ENCODE results near the gene ERC2. TPM values are rescaled to one million over a fixed set of nuclear protein-coding genes. Genes with fewer than 3 reads are reported as not detected.

Gene ERC2
- total RNA-seq, 3 donors from 2014 or later (not counting 1 experiment from before 2014, with no cell fraction given) = not detected

GRCh38 chr3:56260262-56260661 lies 208.0 kb downstream of the ERC2 start:
- no peak overlapping the region for H3K27ac ChIP-seq (ENCODE audit: low read length)
- H3K36me3 Mint-ChIP-seq = no peaks in the 10 kb centered on the region
- TF ChIP-seq, protein P1, sequence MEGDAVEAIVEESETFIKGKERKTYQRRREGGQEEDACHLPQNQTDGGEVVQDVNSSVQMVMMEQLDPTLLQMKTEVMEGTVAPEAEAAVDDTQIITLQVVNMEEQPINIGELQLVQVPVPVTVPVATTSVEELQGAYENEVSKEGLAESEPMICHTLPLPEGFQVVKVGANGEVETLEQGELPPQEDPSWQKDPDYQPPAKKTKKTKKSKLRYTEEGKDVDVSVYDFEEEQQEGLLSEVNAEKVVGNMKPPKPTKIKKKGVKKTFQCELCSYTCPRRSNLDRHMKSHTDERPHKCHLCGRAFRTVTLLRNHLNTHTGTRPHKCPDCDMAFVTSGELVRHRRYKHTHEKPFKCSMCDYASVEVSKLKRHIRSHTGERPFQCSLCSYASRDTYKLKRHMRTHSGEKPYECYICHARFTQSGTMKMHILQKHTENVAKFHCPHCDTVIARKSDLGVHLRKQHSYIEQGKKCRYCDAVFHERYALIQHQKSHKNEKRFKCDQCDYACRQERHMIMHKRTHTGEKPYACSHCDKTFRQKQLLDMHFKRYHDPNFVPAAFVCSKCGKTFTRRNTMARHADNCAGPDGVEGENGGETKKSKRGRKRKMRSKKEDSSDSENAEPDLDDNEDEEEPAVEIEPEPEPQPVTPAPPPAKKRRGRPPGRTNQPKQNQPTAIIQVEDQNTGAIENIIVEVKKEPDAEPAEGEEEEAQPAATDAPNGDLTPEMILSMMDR (IDR thresholded peaks at IDR 0.05) = no peak
- no peak overlapping the region for H3K4me3 Mint-ChIP-seq
- H3K27me3 ChIP-seq (ENCODE audit: control insufficient read depth, insufficient read depth, low read length) = peaks cover 2% of the 10 kb centered on the region
- no peak for DNase-seq
- H3K4me3 ChIP-seq (ENCODE audit: low read length) = no peak overlapping the region
- no peak for ATAC-seq
- no peaks in the 10 kb centered on the region for H3K9me3 ChIP-seq (ENCODE audit: control insufficient read depth, insufficient read depth, low read length)
- H3K27ac Mint-ChIP-seq = no peak overlapping the region
- no peaks in the 10 kb centered on the region for H3K4me1 Mint-ChIP-seq
- peaks cover 8 to 36% of the 10 kb centered on the region in 2 donors for H3K27me3 Mint-ChIP-seq (ENCODE audit: low read depth in 2 of 2)
- no peaks in the 10 kb centered on the region for H3K4me1 ChIP-seq (ENCODE audit: control insufficient read depth, insufficient read depth, low read length)
- no peaks in the 10 kb centered on the region for H3K36me3 ChIP-seq (ENCODE audit: control insufficient read depth, insufficient read depth, low read length)
- intact Hi-C loops (cut with micrococcal nuclease) = no loop called here
- peaks cover 0 to 6% of the 10 kb centered on the region in 2 donors for H3K9me3 Mint-ChIP-seq
- WGBS (ENCODE audit: insufficient coverage) = 85% methylated on average over 5 of the region's 5 CpGs

DNA sequence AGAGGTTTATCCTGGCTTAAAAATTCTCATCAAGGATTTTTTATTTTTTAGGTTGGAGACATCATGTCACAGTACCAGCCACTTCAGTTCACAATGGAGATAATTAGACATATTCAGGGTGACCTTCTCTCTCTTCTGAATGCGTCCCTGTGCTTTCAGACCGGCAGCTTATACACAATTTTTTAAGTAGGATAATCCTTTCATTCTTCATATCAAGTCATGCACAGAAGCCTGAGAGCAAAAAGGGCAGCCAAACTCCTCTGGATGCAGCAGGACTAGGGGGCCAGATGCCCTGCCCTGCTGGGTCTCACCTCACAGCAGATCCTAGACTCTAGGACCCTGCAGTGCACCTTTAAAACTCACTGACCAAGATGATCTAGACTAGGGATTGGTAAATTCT lies 210.4 kb downstream of the ERC2 start:
- Mint-ChIP-seq H3K27ac (no peak overlapping the region), H3K4me1 (no peaks in the 10 kb centered on the region), H3K27me3 (ENCODE audit: low read depth in 2 of 2) (peaks cover 11 to 27% of the 10 kb centered on the region in 2 donors), H3K4me3 (no peak overlapping the region), H3K9me3 (peaks cover 0 to 3% of the 10 kb centered on the region in 2 donors), H3K36me3 (no peaks in the 10 kb centered on the region)
- Histone ChIP-seq H3K4me3 (ENCODE audit: low read length) (no peak overlapping the region), H3K9me3 (ENCODE audit: control insufficient read depth, insufficient read depth, low read length) (no peaks in the 10 kb centered on the region), H3K27ac (ENCODE audit: low read length) (no peak overlapping the region), H3K4me1 (ENCODE audit: control insufficient read depth, insufficient read depth, low read length) (no peaks in the 10 kb centered on the region), H3K36me3 (ENCODE audit: control insufficient read depth, insufficient read depth, low read length) (no peaks in the 10 kb centered on the region), H3K27me3 (ENCODE audit: control insufficient read depth, insufficient read depth, low read length) (peaks cover 2% of the 10 kb centered on the region)
- intact Hi-C loops (cut with micrococcal nuclease) = no loop called here
- DNase-seq = no peak
- TF ChIP-seq, protein P1 (IDR thresholded peaks at IDR 0.05) = no peak
- 95% methylated on average over 2 of the region's 2 CpGs for WGBS (ENCODE audit: insufficient coverage)
- ATAC-seq = no peak

DNA sequence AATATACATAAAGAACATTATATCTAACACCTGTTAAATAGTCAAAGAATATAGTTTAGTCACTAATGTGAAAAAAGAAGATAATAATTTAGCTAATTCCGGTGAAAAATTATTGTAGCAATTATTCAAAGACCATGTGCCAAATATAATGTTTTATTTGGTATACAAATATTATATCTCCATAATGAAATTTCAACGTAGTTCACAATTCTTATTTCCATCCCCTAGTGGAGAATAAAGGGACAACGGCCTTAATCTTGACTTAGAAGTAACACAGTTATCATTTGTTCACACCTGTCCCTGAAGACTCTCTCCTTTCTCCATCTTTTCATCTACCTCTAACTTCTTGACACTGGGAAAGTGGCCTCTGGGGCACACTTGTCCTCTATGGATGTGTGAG lies 213.4 kb downstream of the ERC2 start:
- TF ChIP-seq, protein P1 (IDR thresholded peaks at IDR 0.05) = no peak
- H3K4me1 Mint-ChIP-seq = no peaks in the 10 kb centered on the region

More for the DNA sequence above, 213.4 kb downstream of the ERC2 start:
- Mint-ChIP-seq H3K27ac (no peak overlapping the region), H3K36me3 (no peaks in the 10 kb centered on the region), H3K9me3 (no peaks in the 10 kb centered on the region), H3K27me3 (ENCODE audit: low read depth in 2 of 2) (peaks cover 5 to 24% of the 10 kb centered on the region in 2 donors), H3K4me3 (no peak overlapping the region)
- Histone ChIP-seq H3K9me3 (ENCODE audit: control insufficient read depth, insufficient read depth, low read length) (no peaks in the 10 kb centered on the region), H3K27me3 (ENCODE audit: control insufficient read depth, insufficient read depth, low read length) (no peaks in the 10 kb centered on the region), H3K27ac (ENCODE audit: low read length) (no peak overlapping the region), H3K4me3 (ENCODE audit: low read length) (no peak overlapping the region), H3K36me3 (ENCODE audit: control insufficient read depth, insufficient read depth, low read length) (no peaks in the 10 kb centered on the region), H3K4me1 (ENCODE audit: control insufficient read depth, insufficient read depth, low read length) (no peaks in the 10 kb centered on the region)
- intact Hi-C loops (cut with micrococcal nuclease) = loop anchor here (5.0 kb wide), 1 partner anchor 1398 kb away; no protein-coding TSS in a partner anchor
- DNase-seq = no peak
- 80% methylated on average over 2 of the region's 3 CpGs for WGBS (ENCODE audit: insufficient coverage)
- no peak for ATAC-seq

All from natural killer cell (primary cell).